ENCODE data around the gene KAZN. TPM values are rescaled to one million over a fixed set of nuclear protein-coding genes. Genes with fewer than 3 reads are reported as not detected.

KAZN gene
- total RNA-seq, 2 donors from 2014 or later = 3.4 to 12.2 TPM

DNA sequence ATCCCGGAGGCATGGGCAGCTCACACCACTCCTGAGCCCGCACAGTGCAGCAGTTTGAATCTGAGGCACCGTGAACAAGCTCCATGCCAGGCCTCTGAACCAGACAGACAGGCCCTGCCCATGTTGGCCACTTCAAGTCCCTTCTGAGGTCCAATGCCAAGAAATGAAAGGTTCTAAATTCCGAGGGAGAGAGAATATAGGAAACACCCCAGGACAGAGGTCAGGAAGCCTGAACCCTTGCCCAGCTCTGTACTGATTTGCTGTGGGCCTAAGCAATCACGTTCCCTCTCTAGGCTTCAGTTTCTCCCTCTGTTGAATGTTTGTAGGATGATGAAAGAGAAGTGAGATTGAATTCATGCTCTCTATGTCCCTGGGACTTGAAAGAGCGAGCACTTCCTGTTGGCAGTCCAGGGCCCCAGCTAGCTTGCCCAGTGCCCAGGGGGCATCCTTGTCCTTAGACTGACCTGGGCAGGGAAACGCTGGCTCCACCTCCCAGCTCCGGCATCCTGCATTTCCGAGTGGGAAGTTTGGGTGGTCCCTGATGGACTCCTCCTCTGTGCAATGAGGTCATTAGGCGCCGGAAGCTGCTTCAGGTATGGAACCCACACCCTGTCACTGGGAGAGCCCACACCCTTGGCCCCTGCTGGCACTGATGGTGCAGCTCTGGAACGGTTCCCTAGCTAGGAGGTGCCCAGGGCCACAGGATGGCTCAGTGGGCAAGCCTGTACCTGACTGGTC, 312.7 kb downstream of the KAZN start:
- intact Hi-C loops (cut with DNase I) = no loop called here
- H3K36me3 ChIP-seq (replicated peaks in 1 of 2; ENCODE audit: insufficient read depth in 1 of 2, low read depth in 2 of 2) = no peaks in the 10 kb centered on the region
- no peaks in the 10 kb centered on the region for H3K9me3 ChIP-seq
- H3K27me3 ChIP-seq = no peaks in the 10 kb centered on the region
- no peak overlapping the region for H3K4me3 ChIP-seq
- DNase-seq (peak in 3 of 4 donors; percentile 9 to 23 (median 12)), ATAC-seq (peak; percentile 43)
- H3K27ac ChIP-seq = peak overlapping the region in 2 of 4 donors; percentile 32 to 36
- TF ChIP-seq, protein P1, sequence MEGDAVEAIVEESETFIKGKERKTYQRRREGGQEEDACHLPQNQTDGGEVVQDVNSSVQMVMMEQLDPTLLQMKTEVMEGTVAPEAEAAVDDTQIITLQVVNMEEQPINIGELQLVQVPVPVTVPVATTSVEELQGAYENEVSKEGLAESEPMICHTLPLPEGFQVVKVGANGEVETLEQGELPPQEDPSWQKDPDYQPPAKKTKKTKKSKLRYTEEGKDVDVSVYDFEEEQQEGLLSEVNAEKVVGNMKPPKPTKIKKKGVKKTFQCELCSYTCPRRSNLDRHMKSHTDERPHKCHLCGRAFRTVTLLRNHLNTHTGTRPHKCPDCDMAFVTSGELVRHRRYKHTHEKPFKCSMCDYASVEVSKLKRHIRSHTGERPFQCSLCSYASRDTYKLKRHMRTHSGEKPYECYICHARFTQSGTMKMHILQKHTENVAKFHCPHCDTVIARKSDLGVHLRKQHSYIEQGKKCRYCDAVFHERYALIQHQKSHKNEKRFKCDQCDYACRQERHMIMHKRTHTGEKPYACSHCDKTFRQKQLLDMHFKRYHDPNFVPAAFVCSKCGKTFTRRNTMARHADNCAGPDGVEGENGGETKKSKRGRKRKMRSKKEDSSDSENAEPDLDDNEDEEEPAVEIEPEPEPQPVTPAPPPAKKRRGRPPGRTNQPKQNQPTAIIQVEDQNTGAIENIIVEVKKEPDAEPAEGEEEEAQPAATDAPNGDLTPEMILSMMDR (IDR thresholded peaks at IDR 0.05) = no peak
- TF ChIP-seq POLR2A (IDR thresholded peaks at IDR 0.05) = no peak
- no peaks in the 10 kb centered on the region for H3K4me1 ChIP-seq
- WGBS, 2 donors = 70 to 73% methylated on average over 7 to 12 of the region's 12 CpGs

DNA sequence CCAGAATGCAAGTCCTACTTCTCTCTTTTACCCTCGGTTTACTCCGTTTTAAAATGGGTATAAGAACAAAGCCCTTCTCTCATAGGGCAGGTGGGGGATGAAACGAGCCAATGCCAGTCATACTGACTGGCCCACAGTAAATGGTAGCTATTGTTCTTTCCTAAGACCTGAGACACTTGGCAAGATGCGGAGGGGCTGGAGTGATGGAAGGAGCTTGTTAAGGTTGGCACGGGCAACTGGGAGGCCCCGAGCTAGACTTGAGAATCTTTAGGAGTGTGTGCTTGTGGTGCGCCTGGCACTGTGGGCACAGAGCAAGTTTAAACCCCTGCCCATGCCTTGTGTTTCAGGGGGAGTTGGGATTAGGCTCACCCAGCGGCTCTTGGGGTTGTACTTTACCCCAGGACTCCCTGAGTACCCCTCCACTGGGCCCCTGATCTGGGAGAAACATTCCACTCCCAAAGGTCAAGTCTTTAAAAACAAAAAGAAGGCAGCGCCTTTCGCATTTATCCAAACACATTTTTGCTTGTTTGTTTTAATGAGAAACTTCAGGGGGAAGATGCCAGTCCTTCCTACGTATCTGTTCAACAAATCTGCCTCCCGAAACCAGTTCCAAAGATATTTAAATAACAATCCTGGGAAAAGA, 314.5 kb downstream of the KAZN start:
- DNase-seq (no peak), ATAC-seq (no peak)
- Histone ChIP-seq H3K4me3 (no peak overlapping the region), H3K27ac (no peak overlapping the region), H3K9me3 (no peaks in the 10 kb centered on the region), H3K4me1 (no peaks in the 10 kb centered on the region), H3K27me3 (no peaks in the 10 kb centered on the region), H3K36me3 (replicated peaks in 1 of 2; ENCODE audit: insufficient read depth in 1 of 2, low read depth in 2 of 2) (no peaks in the 10 kb centered on the region)
- no peak for TF ChIP-seq POLR2A (IDR thresholded peaks at IDR 0.05)
- TF ChIP-seq, protein P1 (IDR thresholded peaks at IDR 0.05) = no peak
- 91% methylated on average over 12 of the region's 12 CpGs for WGBS, 2 donors
- intact Hi-C loops (cut with DNase I) = no loop called here

DNA sequence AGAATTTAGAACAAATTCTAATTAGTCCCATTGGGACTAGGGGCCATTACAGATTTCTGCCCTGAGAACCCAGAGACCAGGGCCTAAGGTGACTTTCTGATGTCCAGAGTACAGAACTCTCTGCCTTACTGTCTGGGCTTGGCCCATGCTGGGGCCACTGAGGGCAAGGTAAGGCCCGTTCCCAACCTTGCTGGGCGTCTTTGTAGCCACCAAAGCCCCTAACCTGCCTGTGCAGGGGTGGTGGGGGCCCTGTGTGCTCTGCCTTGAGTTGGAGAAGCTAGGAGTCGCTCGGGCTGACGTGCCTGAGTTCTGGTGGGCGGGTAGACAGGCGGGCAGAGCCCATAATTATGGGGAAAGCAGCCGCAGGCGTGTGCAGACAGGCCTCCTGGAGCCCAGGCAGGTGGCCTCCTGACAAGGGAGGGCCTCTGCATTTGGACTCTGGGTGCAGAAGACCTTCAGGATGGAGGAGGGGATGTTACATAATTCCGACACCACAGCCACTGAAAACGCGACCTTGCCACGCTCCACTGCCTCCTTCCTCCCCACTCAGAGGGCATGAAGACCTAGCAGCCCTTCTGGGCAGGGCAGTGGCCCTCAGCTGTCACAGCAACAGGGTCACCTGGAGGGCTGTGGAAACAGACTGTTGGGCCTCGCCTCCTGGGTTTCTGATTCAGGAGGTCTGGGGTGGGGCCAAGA, 315.1 kb downstream of the KAZN start:
- no peak overlapping the region for H3K4me3 ChIP-seq
- no peaks in the 10 kb centered on the region for H3K9me3 ChIP-seq
- no peak for TF ChIP-seq POLR2A (IDR thresholded peaks at IDR 0.05)
- TF ChIP-seq, protein P1 (IDR thresholded peaks at IDR 0.05) = no peak
- intact Hi-C loops (cut with DNase I) = no loop called here
- 81% methylated on average over 12 to 13 of the region's 14 CpGs for WGBS, 2 donors
- H3K27ac ChIP-seq = no peak overlapping the region
- no peaks in the 10 kb centered on the region for H3K27me3 ChIP-seq
- H3K36me3 ChIP-seq (replicated peaks in 1 of 2; ENCODE audit: insufficient read depth in 1 of 2, low read depth in 2 of 2) = no peaks in the 10 kb centered on the region
- H3K4me1 ChIP-seq = no peaks in the 10 kb centered on the region
- no peak for DNase-seq
- ATAC-seq = no peak

DNA sequence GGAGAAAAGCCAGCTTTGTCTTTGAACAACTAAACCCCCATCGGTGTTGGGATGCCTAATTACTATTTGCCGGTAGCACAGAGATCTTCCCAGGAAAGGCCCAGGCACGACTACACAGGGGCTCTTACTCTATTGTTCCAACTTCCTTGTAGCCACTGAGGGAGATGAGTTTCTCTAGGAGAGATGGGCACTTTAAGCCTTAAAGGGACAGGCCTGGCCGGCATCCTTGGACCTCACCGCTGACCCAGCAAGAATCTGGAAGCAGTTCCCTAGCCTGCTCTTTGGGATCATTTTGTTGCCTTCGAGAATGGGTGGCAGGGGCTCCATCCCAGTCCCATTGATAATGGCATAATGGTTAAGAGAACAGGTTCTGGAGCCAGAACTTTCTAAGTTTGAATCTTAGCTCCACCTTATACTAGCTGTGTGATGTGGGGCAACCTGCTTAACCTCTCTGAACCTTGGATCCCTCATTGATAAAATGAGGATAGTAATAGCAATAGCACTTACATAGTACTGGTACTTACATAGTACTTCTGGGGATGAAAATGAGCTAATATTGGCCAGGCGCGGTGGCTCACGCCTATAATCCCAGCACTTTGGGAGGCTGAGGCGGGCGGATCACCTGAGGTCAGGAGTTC, 316.0 kb downstream of the KAZN start:
- TF ChIP-seq POLR2A (IDR thresholded peaks at IDR 0.05) = no peak
- TF ChIP-seq, protein P1 (IDR thresholded peaks at IDR 0.05) = no peak
- WGBS, 2 donors = 66 to 68% methylated on average over 11 of the region's 11 CpGs
- Histone ChIP-seq H3K27me3 (no peaks in the 10 kb centered on the region), H3K27ac (no peak overlapping the region), H3K4me1 (no peaks in the 10 kb centered on the region), H3K36me3 (replicated peaks in 1 of 2; ENCODE audit: insufficient read depth in 1 of 2, low read depth in 2 of 2) (no peaks in the 10 kb centered on the region), H3K9me3 (no peaks in the 10 kb centered on the region), H3K4me3 (no peak overlapping the region)
- DNase-seq (no peak), ATAC-seq (no peak)
- intact Hi-C loops (cut with DNase I) = no loop called here

All from body of pancreas (tissue), 4 donors.